Stimulated activated naive CD8-positive, alpha-beta T cell treated with anti-CD3 and anti-CD28 coated beads, Interleukin-15, Interleukin-2, amounts not matched to agents 100 ng/mL and 50 ng/mL, for 24 hours (primary cell): ENCODE results near the gene MCM5.

Source experiments
- H3K27ac Mint-ChIP-seq: one replicate; pipeline ENCODE4 v1.8.0; 2021; ENCODE audit warnings: mild to moderate bottlenecking, mixed read lengths
- H3K27me3 Mint-ChIP-seq: one replicate; pipeline ENCODE4 v1.8.0; 2021; ENCODE audit warnings: mixed read lengths
- H3K36me3 Mint-ChIP-seq: one replicate; pipeline ENCODE4 v1.8.0; 2021; ENCODE audit warnings: low read depth, mixed read lengths
- H3K4me1 Mint-ChIP-seq: one replicate; pipeline ENCODE4 v1.8.0; 2021; ENCODE audit warnings: low read depth, mixed read lengths
- H3K4me3 Mint-ChIP-seq: one replicate; pipeline ENCODE4 v1.8.0; 2021; ENCODE audit warnings: mild to moderate bottlenecking, mixed read lengths
- H3K9me3 Mint-ChIP-seq: one replicate; pipeline ENCODE4 v1.8.0; 2021; ENCODE audit warnings: mixed read lengths

The MCM5 gene

GRCh38 chr22:35406443-35406842 is 6.5 kb downstream of the MCM5 start:
- no peak overlapping the region for H3K27ac Mint-ChIP-seq
- peaks cover 81% of the 10 kb centered on the region for H3K36me3 Mint-ChIP-seq
- no peaks in the 10 kb centered on the region for H3K9me3 Mint-ChIP-seq
- no peak overlapping the region for H3K4me3 Mint-ChIP-seq
- no peaks in the 10 kb centered on the region for H3K27me3 Mint-ChIP-seq
- peaks cover 41% of the 10 kb centered on the region for H3K4me1 Mint-ChIP-seq

GRCh38 chr22:35407362-35407761 is 7.4 kb downstream of the MCM5 start:
- Mint-ChIP-seq H3K4me1 (peaks cover 38% of the 10 kb centered on the region), H3K4me3 (no peak overlapping the region), H3K36me3 (peaks cover 82% of the 10 kb centered on the region), H3K27me3 (no peaks in the 10 kb centered on the region), H3K27ac (no peak overlapping the region), H3K9me3 (no peaks in the 10 kb centered on the region)

GRCh38 chr22:35409783-35410662 is 10.1 kb downstream of the MCM5 start:
- Mint-ChIP-seq H3K27ac (peak overlapping the region; percentile 65), H3K4me3 (no peak overlapping the region), H3K9me3 (no peaks in the 10 kb centered on the region), H3K36me3 (peaks cover 76% of the 10 kb centered on the region), H3K4me1 (peaks cover 28% of the 10 kb centered on the region), H3K27me3 (no peaks in the 10 kb centered on the region)

- H3K9me3 Mint-ChIP-seq: no peaks in the 10 kb centered on the region
- H3K27me3 Mint-ChIP-seq: no peaks in the 10 kb centered on the region
- no peak overlapping the region for H3K4me3 Mint-ChIP-seq
- peaks cover 81% of the 10 kb centered on the region for H3K36me3 Mint-ChIP-seq
- peaks cover 28% of the 10 kb centered on the region for H3K4me1 Mint-ChIP-seq
- H3K27ac Mint-ChIP-seq: no peak overlapping the region
Observed at GRCh38 chr22:35410663-35411034, 10.7 kb downstream of the MCM5 start.

- no peaks in the 10 kb centered on the region for H3K27me3 Mint-ChIP-seq
- peaks cover 82% of the 10 kb centered on the region for H3K36me3 Mint-ChIP-seq
- peaks cover 28% of the 10 kb centered on the region for H3K4me1 Mint-ChIP-seq
- H3K27ac Mint-ChIP-seq: peak overlapping the region; percentile 54
- no peak overlapping the region for H3K4me3 Mint-ChIP-seq
- no peaks in the 10 kb centered on the region for H3K9me3 Mint-ChIP-seq
Observed at GRCh38 chr22:35411102-35411501, 11.2 kb downstream of the MCM5 start.

GRCh38 chr22:35413624-35414023 is 13.7 kb downstream of the MCM5 start:
- H3K27ac Mint-ChIP-seq: no peak overlapping the region
- no peaks in the 10 kb centered on the region for H3K27me3 Mint-ChIP-seq
- no peak overlapping the region for H3K4me3 Mint-ChIP-seq
- H3K36me3 Mint-ChIP-seq: peaks cover 76% of the 10 kb centered on the region
- no peaks in the 10 kb centered on the region for H3K9me3 Mint-ChIP-seq
- H3K4me1 Mint-ChIP-seq: peaks cover 28% of the 10 kb centered on the region

GRCh38 chr22:35417606-35418005 is 17.7 kb downstream of the MCM5 start:
- H3K4me1 Mint-ChIP-seq: no peaks in the 10 kb centered on the region
- H3K4me3 Mint-ChIP-seq: no peak overlapping the region
- no peaks in the 10 kb centered on the region for H3K27me3 Mint-ChIP-seq
- H3K36me3 Mint-ChIP-seq: peaks cover 67% of the 10 kb centered on the region
- no peaks in the 10 kb centered on the region for H3K9me3 Mint-ChIP-seq
- no peak overlapping the region for H3K27ac Mint-ChIP-seq

GRCh38 chr22:35418088-35418487 is 18.1 kb downstream of the MCM5 start:
- Mint-ChIP-seq H3K4me3 (no peak overlapping the region), H3K9me3 (no peaks in the 10 kb centered on the region), H3K27ac (no peak overlapping the region), H3K4me1 (no peaks in the 10 kb centered on the region), H3K36me3 (peaks cover 70% of the 10 kb centered on the region), H3K27me3 (no peaks in the 10 kb centered on the region)

- no peaks in the 10 kb centered on the region for H3K9me3 Mint-ChIP-seq
- no peaks in the 10 kb centered on the region for H3K27me3 Mint-ChIP-seq
- H3K4me3 Mint-ChIP-seq: no peak overlapping the region
- H3K27ac Mint-ChIP-seq: no peak overlapping the region
- peaks cover 71% of the 10 kb centered on the region for H3K36me3 Mint-ChIP-seq
- no peaks in the 10 kb centered on the region for H3K4me1 Mint-ChIP-seq
Observed at GRCh38 chr22:35418731-35419130, 18.8 kb downstream of the MCM5 start.

GRCh38 chr22:35419756-35420155 is 19.8 kb downstream of the MCM5 start:
- Mint-ChIP-seq H3K27ac (no peak overlapping the region), H3K9me3 (no peaks in the 10 kb centered on the region), H3K36me3 (peaks cover 76% of the 10 kb centered on the region), H3K27me3 (no peaks in the 10 kb centered on the region), H3K4me1 (no peaks in the 10 kb centered on the region), H3K4me3 (no peak overlapping the region)

GRCh38 chr22:35421121-35421520 is 21.2 kb downstream of the MCM5 start:
- Mint-ChIP-seq H3K4me3 (no peak overlapping the region), H3K27ac (no peak overlapping the region), H3K27me3 (no peaks in the 10 kb centered on the region), H3K4me1 (no peaks in the 10 kb centered on the region), H3K36me3 (peaks cover 77% of the 10 kb centered on the region), H3K9me3 (no peaks in the 10 kb centered on the region)

- no peaks in the 10 kb centered on the region for H3K9me3 Mint-ChIP-seq
- H3K4me3 Mint-ChIP-seq: no peak overlapping the region
- H3K4me1 Mint-ChIP-seq: no peaks in the 10 kb centered on the region
- no peaks in the 10 kb centered on the region for H3K27me3 Mint-ChIP-seq
- H3K36me3 Mint-ChIP-seq: peaks cover 77% of the 10 kb centered on the region
- H3K27ac Mint-ChIP-seq: no peak overlapping the region
Observed at GRCh38 chr22:35422145-35422544, 22.2 kb downstream of the MCM5 start.

GRCh38 chr22:35422936-35423335 is 23.0 kb downstream of the MCM5 start:
- Mint-ChIP-seq H3K9me3 (no peaks in the 10 kb centered on the region), H3K27me3 (no peaks in the 10 kb centered on the region), H3K36me3 (peaks cover 78% of the 10 kb centered on the region), H3K27ac (no peak overlapping the region), H3K4me3 (no peak overlapping the region), H3K4me1 (no peaks in the 10 kb centered on the region)

- H3K27me3 Mint-ChIP-seq: no peaks in the 10 kb centered on the region
- H3K36me3 Mint-ChIP-seq: peaks cover 76% of the 10 kb centered on the region
- H3K4me1 Mint-ChIP-seq: no peaks in the 10 kb centered on the region
- H3K4me3 Mint-ChIP-seq: no peak overlapping the region
- H3K9me3 Mint-ChIP-seq: no peaks in the 10 kb centered on the region
- H3K27ac Mint-ChIP-seq: no peak overlapping the region
Observed at GRCh38 chr22:35424081-35424480, 24.1 kb downstream of the MCM5 start.

GRCh38 chr22:35424761-35425160 is 24.8 kb downstream of the MCM5 start:
- no peak overlapping the region for H3K4me3 Mint-ChIP-seq
- H3K4me1 Mint-ChIP-seq: no peaks in the 10 kb centered on the region
- H3K36me3 Mint-ChIP-seq: peaks cover 75% of the 10 kb centered on the region
- no peak overlapping the region for H3K27ac Mint-ChIP-seq
- H3K9me3 Mint-ChIP-seq: no peaks in the 10 kb centered on the region
- no peaks in the 10 kb centered on the region for H3K27me3 Mint-ChIP-seq

GRCh38 chr22:35425546-35425945 is 25.6 kb downstream of the MCM5 start:
- no peaks in the 10 kb centered on the region for H3K4me1 Mint-ChIP-seq
- no peak overlapping the region for H3K4me3 Mint-ChIP-seq
- peaks cover 75% of the 10 kb centered on the region for H3K36me3 Mint-ChIP-seq
- no peak overlapping the region for H3K27ac Mint-ChIP-seq
- H3K27me3 Mint-ChIP-seq: no peaks in the 10 kb centered on the region
- H3K9me3 Mint-ChIP-seq: no peaks in the 10 kb centered on the region
